Testis (tissue), 2 donors: Measurements from ENCODE around the gene ANKS1B.

Experiments used
- POLR2A ChIP-seq: fragments of 450-650 bp; IDR thresholded peaks from one replicate; pipeline ENCODE4 v1.6.1; 2017; ENCODE audit warnings: antibody characterized with exemption, mild to moderate bottlenecking, moderate library complexity
- TF ChIP-seq, protein P1 (sequence below), 3 experiments: fragments of 450-650 bp in 2 of 3; fragments of 200-600 bp in 1 of 3; sonication (generic) in 1 of 3; IDR thresholded peaks; one replicate each; pipeline ENCODE4 v1.5.1; 2016 to 2019; ENCODE audit warnings: antibody characterized with exemption in 3 of 3, mild to moderate bottlenecking in 2 of 3, moderate library complexity in 1 of 3

DNA sequence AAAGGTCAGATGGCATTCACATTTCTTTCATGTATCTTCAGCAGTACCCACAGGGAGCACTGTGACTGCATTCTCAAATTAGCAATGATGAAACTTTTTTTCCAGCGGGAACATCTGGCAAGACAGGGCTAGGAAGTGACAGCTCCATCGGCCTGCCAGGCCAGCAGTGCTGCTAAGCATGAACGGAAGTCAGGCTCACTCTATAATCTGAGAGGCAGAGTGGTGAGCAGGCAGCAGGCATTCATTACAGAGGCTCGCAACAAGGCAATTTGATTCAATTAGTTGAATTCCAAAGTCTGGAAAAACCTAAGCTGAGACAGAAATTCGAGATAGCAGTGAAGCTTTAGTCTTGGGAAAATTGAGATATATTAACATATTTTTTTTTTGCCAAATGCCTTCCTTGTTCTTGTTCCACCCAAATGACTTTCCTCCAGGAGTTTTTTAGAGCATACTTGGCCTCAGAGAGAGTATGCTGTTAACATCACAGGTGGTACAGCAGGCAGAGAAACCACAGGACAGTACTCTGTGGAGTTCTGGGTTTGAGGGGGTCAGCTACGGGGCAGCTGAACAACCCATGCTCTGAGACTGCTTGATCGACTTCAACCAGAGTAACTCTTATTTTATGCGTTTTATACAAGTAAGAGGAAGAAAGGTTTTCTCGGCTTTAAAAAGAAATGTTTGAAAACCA, 924.8 kb downstream of the ANKS1B start:
- TF ChIP-seq, protein P1, sequence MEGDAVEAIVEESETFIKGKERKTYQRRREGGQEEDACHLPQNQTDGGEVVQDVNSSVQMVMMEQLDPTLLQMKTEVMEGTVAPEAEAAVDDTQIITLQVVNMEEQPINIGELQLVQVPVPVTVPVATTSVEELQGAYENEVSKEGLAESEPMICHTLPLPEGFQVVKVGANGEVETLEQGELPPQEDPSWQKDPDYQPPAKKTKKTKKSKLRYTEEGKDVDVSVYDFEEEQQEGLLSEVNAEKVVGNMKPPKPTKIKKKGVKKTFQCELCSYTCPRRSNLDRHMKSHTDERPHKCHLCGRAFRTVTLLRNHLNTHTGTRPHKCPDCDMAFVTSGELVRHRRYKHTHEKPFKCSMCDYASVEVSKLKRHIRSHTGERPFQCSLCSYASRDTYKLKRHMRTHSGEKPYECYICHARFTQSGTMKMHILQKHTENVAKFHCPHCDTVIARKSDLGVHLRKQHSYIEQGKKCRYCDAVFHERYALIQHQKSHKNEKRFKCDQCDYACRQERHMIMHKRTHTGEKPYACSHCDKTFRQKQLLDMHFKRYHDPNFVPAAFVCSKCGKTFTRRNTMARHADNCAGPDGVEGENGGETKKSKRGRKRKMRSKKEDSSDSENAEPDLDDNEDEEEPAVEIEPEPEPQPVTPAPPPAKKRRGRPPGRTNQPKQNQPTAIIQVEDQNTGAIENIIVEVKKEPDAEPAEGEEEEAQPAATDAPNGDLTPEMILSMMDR (IDR thresholded peaks at IDR 0.05) = no peak
- TF ChIP-seq POLR2A = no peak
